Body of pancreas (tissue), 4 donors: ENCODE results near the gene RAB22A. TPM values are rescaled to one million over a fixed set of nuclear protein-coding genes. Genes with fewer than 3 reads are reported as not detected.

ENCODE experiments used
- ATAC-seq: fragments of 150-250 bp; one replicate; pipeline ENCODE4 v1.9.1; 2016
- DNase-seq, 4 donors: peaks; one replicate each; pipeline ENCODE4 v3.0.0-alpha.2; 2019
- H3K27ac ChIP-seq, 4 donors: fragments of 200-600 bp; sonication (generic); 1 replicate in 3 of 4; 2 replicates in 1 of 4; pipeline versions ENCODE4 v1.5.1 to v1.6.1; 2016 to 2019; ENCODE audit warnings: mild to moderate bottlenecking in 1 of 4, mixed read lengths in 1 of 4, moderate library complexity in 1 of 4
- H3K27me3 ChIP-seq, 2 donors: fragments of 200-600 bp; sonication (generic); one replicate each; pipeline ENCODE4 v1.6.0; 2016; ENCODE audit warnings: mild to moderate bottlenecking in 1 of 2
- H3K36me3 ChIP-seq, 2 donors: fragments of 200-600 bp; sonication (generic); replicated peaks in 1 of 2; 2 replicates each; pipeline ENCODE4 v1.5.1; 2016; ENCODE audit warnings: low read depth in 2 of 2; ENCODE audit not compliant: insufficient read depth in 1 of 2
- H3K4me1 ChIP-seq: fragments of 200-600 bp; sonication (generic); one replicate; pipeline ENCODE4 v1.6.0; 2016
- H3K4me3 ChIP-seq, 2 donors: fragments of 200-600 bp; sonication (generic); 1 replicate in 1 of 2; 2 replicates in 1 of 2; pipeline ENCODE4 v1.5.1; 2016 to 2019
- H3K9me3 ChIP-seq, 3 donors: fragments of 200-600 bp; sonication (generic); 1 replicate in 2 of 3; 2 replicates in 1 of 3; pipeline ENCODE4 v1.5.1; 2016
- POLR2A ChIP-seq, 3 donors: fragments of 450-650 bp; IDR thresholded peaks; one replicate each; pipeline ENCODE4 v1.6.1; 2016; ENCODE audit warnings: antibody characterized with exemption in 3 of 3, mild to moderate bottlenecking in 2 of 3
- WGBS, 2 donors: methylation state at CpG; one replicate each; pipeline ENCODE4 v1.1.5; 2017; 5-methylcytosine and 5-hydroxymethylcytosine counted together
- intact Hi-C: fragments of 100-400 bp; cut with DNase I; formaldehyde crosslinking; loops from one replicate; pipeline ENCODE4 v1.15.1; 2023
- total RNA-seq, 2 donors: library from RNA; depleted of rRNA; stranded (reverse); fragments of >200 nt; gene quantifications; one replicate each; pipeline ENCODE4 v1.1.0, GENCODE V29; 2016
- TF ChIP-seq, protein P1 (sequence below), 7 experiments: fragments of 450-650 bp in 4 of 7; fragments of 200-600 bp in 3 of 7; sonication (generic) in 3 of 7; IDR thresholded peaks; one replicate each; pipeline ENCODE4 v1.5.1; 2016 to 2019; ENCODE audit warnings: antibody characterized with exemption in 7 of 7

Gene RAB22A
- total RNA-seq, 2 donors from 2014 or later: 6.3 to 9.1 TPM

DNA sequence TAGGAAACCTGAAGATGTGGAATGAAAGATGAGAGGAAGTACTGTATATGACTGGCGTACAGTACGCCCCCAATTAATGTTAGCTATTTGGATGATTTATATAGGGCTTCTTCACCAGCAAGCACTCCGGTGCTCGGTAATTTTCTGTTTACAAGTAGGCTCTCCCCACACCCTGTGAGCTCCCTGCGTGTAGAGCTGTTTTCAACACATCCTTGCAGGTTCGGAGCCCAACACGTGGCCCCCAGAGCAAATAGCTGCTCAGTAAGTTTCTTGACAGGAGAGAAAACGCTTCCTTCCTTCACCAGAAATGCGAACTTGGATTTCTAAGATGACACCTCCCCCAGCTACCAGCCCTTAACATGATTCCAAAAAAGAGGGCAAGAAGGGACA lies 1.2 kb upstream of the RAB22A start:
- DNase-seq: no peak
- no peaks in the 10 kb centered on the region for H3K9me3 ChIP-seq
- intact Hi-C loops: no loop called here
- H3K4me1 ChIP-seq: peaks cover 21% of the 10 kb centered on the region
- peak overlapping the region in 1 of 4 donors; percentile 54 for H3K27ac ChIP-seq
- no peaks in the 10 kb centered on the region for H3K27me3 ChIP-seq
- WGBS, 2 donors: 68 to 77% methylated on average over 9 of the region's 9 CpGs
- no peak for TF ChIP-seq POLR2A (IDR thresholded peaks at IDR 0.05)
- TF ChIP-seq, protein P1, sequence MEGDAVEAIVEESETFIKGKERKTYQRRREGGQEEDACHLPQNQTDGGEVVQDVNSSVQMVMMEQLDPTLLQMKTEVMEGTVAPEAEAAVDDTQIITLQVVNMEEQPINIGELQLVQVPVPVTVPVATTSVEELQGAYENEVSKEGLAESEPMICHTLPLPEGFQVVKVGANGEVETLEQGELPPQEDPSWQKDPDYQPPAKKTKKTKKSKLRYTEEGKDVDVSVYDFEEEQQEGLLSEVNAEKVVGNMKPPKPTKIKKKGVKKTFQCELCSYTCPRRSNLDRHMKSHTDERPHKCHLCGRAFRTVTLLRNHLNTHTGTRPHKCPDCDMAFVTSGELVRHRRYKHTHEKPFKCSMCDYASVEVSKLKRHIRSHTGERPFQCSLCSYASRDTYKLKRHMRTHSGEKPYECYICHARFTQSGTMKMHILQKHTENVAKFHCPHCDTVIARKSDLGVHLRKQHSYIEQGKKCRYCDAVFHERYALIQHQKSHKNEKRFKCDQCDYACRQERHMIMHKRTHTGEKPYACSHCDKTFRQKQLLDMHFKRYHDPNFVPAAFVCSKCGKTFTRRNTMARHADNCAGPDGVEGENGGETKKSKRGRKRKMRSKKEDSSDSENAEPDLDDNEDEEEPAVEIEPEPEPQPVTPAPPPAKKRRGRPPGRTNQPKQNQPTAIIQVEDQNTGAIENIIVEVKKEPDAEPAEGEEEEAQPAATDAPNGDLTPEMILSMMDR (IDR thresholded peaks at IDR 0.05): no peak
- no peak overlapping the region for H3K4me3 ChIP-seq
- no peak for ATAC-seq
- no peaks in the 10 kb centered on the region for H3K36me3 ChIP-seq

DNA sequence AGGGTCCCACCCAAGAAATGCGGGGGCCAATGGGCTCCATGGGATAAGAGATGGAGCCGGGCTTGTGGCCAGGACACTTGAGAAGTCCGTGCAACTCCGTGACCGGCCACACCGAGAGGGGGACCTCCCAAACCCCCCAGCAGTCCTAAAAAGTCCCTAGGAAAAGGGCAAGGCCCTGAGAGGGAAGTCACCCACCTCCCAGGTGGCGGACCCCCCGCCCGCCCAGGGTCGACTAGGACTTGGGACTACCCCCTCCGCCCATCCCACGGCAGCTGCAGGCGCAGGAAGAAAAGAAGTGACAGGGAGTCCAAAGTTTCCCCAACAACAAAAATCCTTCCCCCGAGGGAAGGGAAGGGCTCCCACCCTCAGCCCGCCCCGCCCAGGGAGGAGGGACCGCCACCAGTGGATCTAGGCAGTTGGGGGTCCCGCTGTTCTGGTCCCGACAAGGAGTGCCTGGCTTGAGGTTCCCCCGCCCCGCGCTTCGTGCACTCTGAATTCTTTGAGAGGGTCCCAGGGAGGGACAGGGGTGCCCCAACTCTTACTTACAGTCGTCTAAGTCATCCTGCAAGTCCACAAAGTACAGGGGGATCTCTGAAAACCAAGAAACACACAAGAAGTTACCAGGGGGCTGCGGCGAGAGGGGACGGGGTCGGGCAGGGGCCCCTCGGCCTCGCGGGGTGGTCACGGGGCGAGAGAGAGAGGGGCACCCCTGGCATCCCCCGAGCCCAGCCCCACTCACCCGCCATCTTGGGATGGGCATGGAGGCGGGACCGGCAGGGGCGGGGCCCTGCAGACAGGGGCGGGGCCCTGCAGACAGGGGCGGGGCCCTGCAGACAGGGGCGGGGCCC lies 611 bp upstream of the RAB22A start:
- H3K9me3 ChIP-seq: no peaks in the 10 kb centered on the region
- ATAC-seq (peak; percentile 74), DNase-seq (peak in 3 of 4 donors; percentile 23 to 67 (median 44))
- H3K27ac ChIP-seq: peak overlapping the region in 2 of 4 donors; percentile 54 to 65
- 19 to 37% methylated on average over 19 to 24 of the region's 41 CpGs for WGBS, 2 donors
- no peaks in the 10 kb centered on the region for H3K36me3 ChIP-seq
- TF ChIP-seq, protein P1 (IDR thresholded peaks at IDR 0.05): no peak
- peak in 2 of 3 donors; percentile 37 to 49 for TF ChIP-seq POLR2A (IDR thresholded peaks at IDR 0.05)
- peak overlapping the region; percentile 57 for H3K4me3 ChIP-seq
- H3K27me3 ChIP-seq: no peaks in the 10 kb centered on the region
- intact Hi-C loops: no loop called here
- peaks cover 21% of the 10 kb centered on the region for H3K4me1 ChIP-seq

DNA sequence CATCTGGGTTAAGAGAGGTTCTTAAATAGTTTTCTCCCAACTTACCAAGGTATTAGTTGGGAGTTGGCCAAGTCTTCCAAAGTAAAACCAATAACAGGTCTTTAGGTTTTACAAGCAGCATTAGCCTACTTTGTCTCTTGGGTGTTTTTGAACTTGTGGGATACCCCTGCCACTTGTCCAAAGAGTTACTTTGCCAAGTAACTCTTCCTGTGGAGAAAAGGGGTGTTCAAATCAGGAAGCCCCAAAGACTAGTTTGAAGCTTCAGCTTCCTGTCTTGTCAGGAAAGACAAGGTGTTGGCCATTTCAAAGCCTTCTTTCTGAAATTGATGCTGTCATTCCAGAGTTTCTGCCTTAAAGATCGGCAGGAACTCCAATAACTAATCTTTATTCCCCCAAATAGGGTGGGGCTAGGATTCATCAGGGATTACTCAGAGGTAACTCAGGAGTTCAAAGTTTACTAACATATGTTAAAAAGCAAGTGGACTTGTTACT lies 822 bp downstream of the RAB22A start:
- H3K4me1 ChIP-seq: peaks cover 21% of the 10 kb centered on the region
- H3K9me3 ChIP-seq: no peaks in the 10 kb centered on the region
- DNase-seq (no peak), ATAC-seq (no peak)
- intact Hi-C loops: no loop called here
- peak overlapping the region; percentile 88 to 96 for H3K4me3 ChIP-seq
- H3K27me3 ChIP-seq: no peaks in the 10 kb centered on the region
- 0% methylated on average over 1 of the region's 1 CpG for WGBS, 2 donors
- peaks cover 0 to 2% of the 10 kb centered on the region in 2 donors for H3K36me3 ChIP-seq
- TF ChIP-seq, protein P1 (IDR thresholded peaks at IDR 0.05): no peak
- no peak for TF ChIP-seq POLR2A (IDR thresholded peaks at IDR 0.05)
- H3K27ac ChIP-seq: peak overlapping the region in 3 of 4 donors; percentile 69 to 85 (median 83)

DNA sequence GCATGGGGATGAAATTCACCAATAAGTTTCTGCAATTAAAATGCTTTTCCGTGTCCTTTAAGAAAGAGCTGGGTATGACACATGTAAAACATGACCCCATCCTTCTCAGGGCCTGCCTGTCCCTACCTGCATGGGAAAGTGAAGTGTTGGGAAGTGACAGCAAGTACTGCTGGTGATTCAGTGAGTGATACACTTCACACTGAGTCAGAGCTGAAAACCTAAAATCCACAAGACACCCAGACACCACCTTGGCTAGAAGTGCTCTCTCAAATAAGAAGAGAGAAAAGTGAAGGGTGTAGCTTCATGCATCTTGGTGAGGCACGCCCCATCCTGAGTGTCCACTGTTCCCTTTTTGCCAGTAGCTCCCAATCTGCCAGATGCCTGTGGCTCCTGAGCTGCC lies 3.3 kb downstream of the RAB22A start:
- no peaks in the 10 kb centered on the region for H3K9me3 ChIP-seq
- intact Hi-C loops: no loop called here
- ATAC-seq (no peak), DNase-seq (no peak)
- TF ChIP-seq, protein P1 (IDR thresholded peaks at IDR 0.05): no peak
- no peak for TF ChIP-seq POLR2A (IDR thresholded peaks at IDR 0.05)
- peaks cover 13% of the 10 kb centered on the region for H3K4me1 ChIP-seq
- H3K4me3 ChIP-seq: no peak overlapping the region
- no peak overlapping the region for H3K27ac ChIP-seq
- 40 to 78% methylated on average over 2 of the region's 2 CpGs for WGBS, 2 donors
- H3K27me3 ChIP-seq: no peaks in the 10 kb centered on the region
- H3K36me3 ChIP-seq: peaks cover 0 to 2% of the 10 kb centered on the region in 2 donors
